Smooth muscle cell (in vitro differentiated cells): ENCODE measurements around the gene SLC25A31. TPM values are rescaled to one million over a fixed set of nuclear protein-coding genes. Genes with fewer than 3 reads are reported as not detected.

Experiments
- DNase-seq: peaks from one replicate; lab custom pipeline; 2025; ENCODE audit not compliant: unreplicated experiment; lab: John Stamatoyannopoulos, UW
- H2AFZ ChIP-seq: fragments of 200-600 bp; sonication (generic); 2 replicates; pipeline ENCODE4 v1.6.0; 2016; ENCODE audit warnings: antibody characterized with exemption, low read depth, mild to moderate bottlenecking
- H3F3A ChIP-seq: fragments of 200-600 bp; sonication (generic); 2 replicates; pipeline ENCODE4 v1.6.0; 2017; ENCODE audit warnings: antibody characterized with exemption, low read depth
- H3K27ac ChIP-seq: fragments of 200-600 bp; sonication (generic); 2 replicates; pipeline ENCODE4 v1.5.1; 2016; ENCODE audit warnings: low read depth, mild to moderate bottlenecking
- H3K27me3 ChIP-seq: fragments of 200-600 bp; sonication (generic); 2 replicates; pipeline ENCODE4 v1.6.1; 2016; ENCODE audit warnings: low read depth, mild to moderate bottlenecking
- H3K36me3 ChIP-seq: fragments of 200-600 bp; sonication (generic); 2 replicates; pipeline ENCODE4 v1.5.1; 2016; ENCODE audit warnings: low read depth
- H3K4me1 ChIP-seq: fragments of 200-600 bp; sonication (generic); 2 replicates; pipeline ENCODE4 v1.5.1; 2016; ENCODE audit warnings: low read depth
- H3K4me2 ChIP-seq: fragments of 200-600 bp; sonication (generic); 2 replicates; pipeline ENCODE4 v1.6.0; 2016; ENCODE audit warnings: mild to moderate bottlenecking
- H3K4me3 ChIP-seq: fragments of 200-600 bp; sonication (generic); 2 replicates; pipeline ENCODE4 v1.5.1; 2016; ENCODE audit warnings: mild to moderate bottlenecking
- H3K79me2 ChIP-seq: fragments of 200-600 bp; sonication (generic); 2 replicates; pipeline ENCODE4 v1.6.0; 2016; ENCODE audit warnings: low read depth, mild to moderate bottlenecking
- H3K9ac ChIP-seq: fragments of 200-600 bp; sonication (generic); 2 replicates; pipeline ENCODE4 v1.6.0; 2016; ENCODE audit warnings: low read depth
- H3K9me3 ChIP-seq: fragments of 200-600 bp; sonication (generic); replicated peaks from 2 replicates; pipeline ENCODE4 v1.5.1; 2016; ENCODE audit warnings: low read depth
- H4K20me1 ChIP-seq: fragments of 200-600 bp; sonication (generic); 2 replicates; pipeline ENCODE4 v1.6.0; 2016; ENCODE audit warnings: low read depth
- WGBS: methylation state at CpG from one replicate; pipeline ENCODE4 v1.1.7; 2016; ENCODE audit warnings: low lambda C conversion rate; 5-methylcytosine and 5-hydroxymethylcytosine counted together
- polyA plus RNA-seq: library from polyadenylated mRNA; unstranded; fragments of >200 nt; fragmentation: Nextera tagmentation; extraction: Ambion mirVana; gene quantifications from 2 replicates; pipeline ENCODE4 v1.2.1, GENCODE V29; 2016
- total RNA-seq: library from RNA; depleted of rRNA; stranded (reverse); fragments of >200 nt; gene quantifications from 2 replicates; pipeline ENCODE4 v1.2.3, GENCODE V29; 2014
- TF ChIP-seq, protein P1 (sequence below): fragments of 200-600 bp; sonication (generic); IDR thresholded peaks from 2 replicates; pipeline ENCODE4 v1.5.1; 2017; ENCODE audit warnings: borderline replicate concordance, mild to moderate bottlenecking, antibody characterized with exemption; ENCODE audit not compliant: insufficient read depth, poor library complexity, severe bottlenecking

The SLC25A31 gene
- total and polyA plus RNA-seq, 2 experiments from 2014 or later = not detected

DNA sequence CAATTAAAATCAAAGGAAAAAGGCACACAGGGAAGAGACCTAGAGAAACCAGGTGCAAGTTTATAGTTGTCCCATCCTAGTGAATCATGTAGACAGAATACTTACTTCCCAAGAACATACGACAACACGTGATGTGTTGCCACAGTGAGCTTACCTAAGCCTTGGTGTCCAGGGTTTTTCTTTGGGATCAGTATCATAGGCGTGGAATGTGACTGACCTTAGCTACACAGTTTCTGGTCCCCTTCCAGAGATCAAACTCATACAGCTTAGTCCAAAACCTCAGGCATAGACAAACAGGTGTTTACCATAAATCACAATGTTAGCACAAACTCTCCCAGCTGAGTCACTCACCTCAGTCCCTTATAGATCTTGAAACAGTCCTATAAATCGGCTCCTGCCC is 17.7 kb downstream of the SLC25A31 start:
- Histone ChIP-seq H3K27ac (no peak overlapping the region), H3K9me3 (no peaks in the 10 kb centered on the region), H3K4me1 (no peaks in the 10 kb centered on the region), H3K4me2 (no peak overlapping the region), H3K27me3 (no peaks in the 10 kb centered on the region), H3F3A (no peaks in the 10 kb centered on the region), H4K20me1 (no peaks in the 10 kb centered on the region), H3K79me2 (no peaks in the 10 kb centered on the region), H3K9ac (no peak overlapping the region), H3K4me3 (no peak overlapping the region), H2AFZ (no peak overlapping the region), H3K36me3 (no peaks in the 10 kb centered on the region)
- no peak for DNase-seq
- TF ChIP-seq, protein P1, sequence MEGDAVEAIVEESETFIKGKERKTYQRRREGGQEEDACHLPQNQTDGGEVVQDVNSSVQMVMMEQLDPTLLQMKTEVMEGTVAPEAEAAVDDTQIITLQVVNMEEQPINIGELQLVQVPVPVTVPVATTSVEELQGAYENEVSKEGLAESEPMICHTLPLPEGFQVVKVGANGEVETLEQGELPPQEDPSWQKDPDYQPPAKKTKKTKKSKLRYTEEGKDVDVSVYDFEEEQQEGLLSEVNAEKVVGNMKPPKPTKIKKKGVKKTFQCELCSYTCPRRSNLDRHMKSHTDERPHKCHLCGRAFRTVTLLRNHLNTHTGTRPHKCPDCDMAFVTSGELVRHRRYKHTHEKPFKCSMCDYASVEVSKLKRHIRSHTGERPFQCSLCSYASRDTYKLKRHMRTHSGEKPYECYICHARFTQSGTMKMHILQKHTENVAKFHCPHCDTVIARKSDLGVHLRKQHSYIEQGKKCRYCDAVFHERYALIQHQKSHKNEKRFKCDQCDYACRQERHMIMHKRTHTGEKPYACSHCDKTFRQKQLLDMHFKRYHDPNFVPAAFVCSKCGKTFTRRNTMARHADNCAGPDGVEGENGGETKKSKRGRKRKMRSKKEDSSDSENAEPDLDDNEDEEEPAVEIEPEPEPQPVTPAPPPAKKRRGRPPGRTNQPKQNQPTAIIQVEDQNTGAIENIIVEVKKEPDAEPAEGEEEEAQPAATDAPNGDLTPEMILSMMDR = no peak
- 90% methylated on average over 4 of the region's 4 CpGs for WGBS

DNA sequence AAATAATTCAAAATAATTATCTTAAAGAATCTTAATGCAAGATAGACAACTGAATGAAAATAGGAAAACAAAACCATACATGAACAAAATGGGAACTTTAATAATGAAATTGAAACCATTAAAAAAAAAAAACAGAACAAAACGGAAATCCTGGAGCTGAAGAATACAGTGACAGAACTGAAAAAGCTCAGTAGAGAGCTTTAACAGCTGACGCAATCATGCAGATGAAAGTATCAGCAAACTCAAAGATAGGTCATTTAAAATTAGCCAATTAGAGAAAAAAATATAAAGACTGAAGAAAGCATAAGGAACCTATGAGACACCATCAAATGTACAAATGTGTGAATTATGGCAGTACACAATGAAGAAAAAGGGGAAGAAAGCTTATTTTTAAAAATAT is 18.8 kb downstream of the SLC25A31 start:
- H3K79me2 ChIP-seq = no peaks in the 10 kb centered on the region
- no peak overlapping the region for H3K27ac ChIP-seq
- no peaks in the 10 kb centered on the region for H3K36me3 ChIP-seq
- H3K4me1 ChIP-seq = no peaks in the 10 kb centered on the region
- H3F3A ChIP-seq = no peaks in the 10 kb centered on the region
- no peak overlapping the region for H2AFZ ChIP-seq
- no peak overlapping the region for H3K4me3 ChIP-seq
- TF ChIP-seq, protein P1 = no peak
- 93% methylated on average over 2 of the region's 2 CpGs for WGBS
- no peaks in the 10 kb centered on the region for H4K20me1 ChIP-seq
- no peaks in the 10 kb centered on the region for H3K27me3 ChIP-seq
- DNase-seq = no peak
- no peaks in the 10 kb centered on the region for H3K9me3 ChIP-seq
- H3K4me2 ChIP-seq = no peak overlapping the region
- H3K9ac ChIP-seq = no peak overlapping the region

DNA sequence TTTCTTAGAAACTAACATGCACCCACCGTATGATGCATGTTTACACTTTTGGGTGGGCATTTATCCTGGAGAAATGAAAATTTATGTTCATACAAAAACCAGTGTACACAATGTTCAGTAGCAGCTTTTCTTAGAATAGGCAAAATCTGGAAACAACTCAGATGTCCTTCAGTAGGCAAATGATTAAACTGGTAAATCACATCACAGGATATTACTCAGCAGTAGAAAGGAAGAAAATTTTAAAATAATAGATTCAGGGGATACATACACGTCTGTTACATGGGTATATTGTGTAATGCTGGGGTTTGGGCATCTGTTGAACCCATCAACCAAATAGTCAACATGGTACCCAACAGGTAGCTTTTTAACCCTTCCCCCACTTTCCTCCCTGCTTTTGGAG is 26.7 kb downstream of the SLC25A31 start:
- Histone ChIP-seq H3K4me2 (no peak overlapping the region), H3K27me3 (no peaks in the 10 kb centered on the region), H3K36me3 (no peaks in the 10 kb centered on the region), H3K79me2 (no peaks in the 10 kb centered on the region), H3K27ac (no peak overlapping the region), H3K9me3 (no peaks in the 10 kb centered on the region), H4K20me1 (no peaks in the 10 kb centered on the region), H3F3A (no peaks in the 10 kb centered on the region), H3K4me1 (no peaks in the 10 kb centered on the region), H3K4me3 (no peak overlapping the region), H3K9ac (no peak overlapping the region), H2AFZ (no peak overlapping the region)
- no peak for DNase-seq
- TF ChIP-seq, protein P1 = no peak
- 83% methylated on average over 2 of the region's 2 CpGs for WGBS

DNA sequence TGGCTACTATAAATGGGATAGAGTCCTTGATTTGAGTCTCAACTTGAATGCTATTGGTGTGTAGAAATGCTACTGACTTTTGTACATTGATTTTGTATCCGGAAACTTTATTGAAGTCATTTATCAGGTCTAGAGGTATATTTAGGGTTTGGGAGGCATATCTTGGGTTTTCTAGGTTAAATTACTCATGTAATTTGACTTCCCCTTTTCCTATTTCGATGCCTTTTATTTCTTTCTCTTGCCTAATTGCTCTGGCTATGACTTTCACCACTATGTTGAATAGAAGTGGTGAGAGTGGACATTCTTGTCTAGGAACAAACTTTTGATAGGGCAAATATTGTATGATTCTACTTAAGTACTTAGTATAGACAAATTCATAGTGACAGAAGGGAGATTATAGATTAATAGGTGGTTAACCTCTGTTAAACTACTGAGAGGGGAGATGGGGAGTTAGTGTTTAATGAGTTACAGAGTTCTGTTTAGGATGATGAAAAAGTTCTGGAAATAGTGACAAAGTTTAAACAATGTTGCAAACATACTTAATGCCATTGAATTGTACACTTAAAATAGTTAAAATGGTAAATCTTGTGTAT is 29.1 kb downstream of the SLC25A31 start:
- TF ChIP-seq, protein P1 = no peak
- Histone ChIP-seq H3K4me1 (no peaks in the 10 kb centered on the region), H3K27me3 (no peaks in the 10 kb centered on the region), H3F3A (no peaks in the 10 kb centered on the region), H2AFZ (no peak overlapping the region), H3K4me2 (no peak overlapping the region), H3K9ac (no peak overlapping the region), H3K4me3 (no peak overlapping the region), H3K9me3 (no peaks in the 10 kb centered on the region), H3K36me3 (no peaks in the 10 kb centered on the region), H4K20me1 (no peaks in the 10 kb centered on the region), H3K79me2 (no peaks in the 10 kb centered on the region), H3K27ac (no peak overlapping the region)
- WGBS = 98% methylated on average over 2 of the region's 2 CpGs
- DNase-seq = no peak
